HG03457 (cell line): ENCODE measurements around the gene MLN.

Experiments
- ATAC-seq: cut with Tn5 transposase; IDR thresholded peaks from one replicate; pipeline ENCODE4 v1.9.1; 2021; ENCODE audit warnings: moderate number of reproducible peaks; ENCODE audit not compliant: unreplicated experiment

The MLN gene

GRCh38 chr6:33816911-33817310, 13.1 kb upstream of the MLN start:
- ATAC-seq: no peak

- no peak for ATAC-seq
These were observed 12.1 kb upstream of the MLN start for GRCh38 chr6:33815854-33816253.

GRCh38 chr6:33813990-33814985, 10.5 kb upstream of the MLN start:
- ATAC-seq: no peak

- ATAC-seq: no peak
These were observed 9.6 kb upstream of the MLN start for GRCh38 chr6:33813246-33813904.

GRCh38 chr6:33812669-33813068, 8.9 kb upstream of the MLN start:
- ATAC-seq: no peak

GRCh38 chr6:33809594-33809993, 5.8 kb upstream of the MLN start:
- ATAC-seq: no peak

GRCh38 chr6:33808641-33809180, 4.9 kb upstream of the MLN start:
- ATAC-seq: no peak

- no peak for ATAC-seq
These were observed 3.8 kb upstream of the MLN start for GRCh38 chr6:33807606-33808005.

- ATAC-seq: no peak
These were observed 3.0 kb upstream of the MLN start for GRCh38 chr6:33806841-33807240.

- no peak for ATAC-seq
These were observed 1.4 kb downstream of the MLN start for GRCh38 chr6:33802186-33802958.

GRCh38 chr6:33801611-33802010, 2.2 kb downstream of the MLN start:
- ATAC-seq: no peak

GRCh38 chr6:33800248-33800969, 3.4 kb downstream of the MLN start:
- ATAC-seq: no peak

- ATAC-seq: no peak
These were observed 4.2 kb downstream of the MLN start for GRCh38 chr6:33799454-33800113.

- ATAC-seq: no peak
These were observed 5.4 kb downstream of the MLN start for GRCh38 chr6:33798343-33798848.

GRCh38 chr6:33797626-33798342, 6.0 kb downstream of the MLN start:
- ATAC-seq: no peak

GRCh38 chr6:33794910-33795623, 8.7 kb downstream of the MLN start:
- ATAC-seq: no peak

GRCh38 chr6:33792981-33793380, 10.8 kb downstream of the MLN start:
- ATAC-seq: no peak

- no peak for ATAC-seq
These were observed 12.2 kb downstream of the MLN start for GRCh38 chr6:33791620-33792019.
